Ovary (tissue), 9 donors: ENCODE measurements around the gene ARHGAP40. TPM values are rescaled to one million over a fixed set of nuclear protein-coding genes. Genes with fewer than 3 reads are reported as not detected.

Experiments
- DNase-seq, 5 donors: peaks; one replicate each; pipeline ENCODE4 v3.0.0-alpha.2; 2019 to 2020
- H3K27ac ChIP-seq, 2 donors: fragments of 200-600 bp; one replicate each; pipeline versions ENCODE4 v1.5.1 to v1.8.0; 2019 to 2022
- H3K27me3 ChIP-seq: fragments of 200-600 bp; one replicate; pipeline ENCODE4 v1.8.0; 2022
- H3K36me3 ChIP-seq: fragments of 200-600 bp; sonication (generic); one replicate; pipeline ENCODE4 v1.5.1; 2019
- H3K4me1 ChIP-seq: one replicate; pipeline ENCODE4 v1.8.1; 2013; ENCODE audit warnings: mild to moderate bottlenecking, moderate library complexity; ENCODE audit not compliant: insufficient read depth
- H3K4me3 ChIP-seq: fragments of 200-600 bp; sonication (generic); one replicate; pipeline ENCODE4 v1.5.1; 2017
- H3K9me3 ChIP-seq, 2 donors: fragments of 200-600 bp in 1 of 2; sonication (generic) in 1 of 2; one replicate each; pipeline versions ENCODE4 v1.5.1 to v1.8.1; 2013 to 2019; ENCODE audit warnings: mild to moderate bottlenecking in 1 of 2, moderate library complexity in 1 of 2
- EP300 ChIP-seq: sonication (generic); formaldehyde crosslinking; IDR thresholded peaks from one replicate; pipeline ENCODE4 v1.6.1; 2017; ENCODE audit warnings: antibody characterized with exemption
- POLR2A ChIP-seq: fragments of 450-650 bp; IDR thresholded peaks from one replicate; pipeline ENCODE4 v1.6.1; 2017; ENCODE audit warnings: antibody characterized with exemption, mild to moderate bottlenecking, moderate library complexity
- WGBS, 3 donors: extraction: QIAGEN DNeasy Blood & Tissue Kit in 1 of 3; methylation state at CpG; one replicate each; pipeline versions ENCODE4 v1.1.5 to v1.1.7; 2013 to 2017; 5-methylcytosine and 5-hydroxymethylcytosine counted together
- intact Hi-C, 4 donors: fragments of 100-400 bp; cut with DNase I; formaldehyde crosslinking; loops; one replicate each; pipeline versions ENCODE4 v1.11.0 to v1.15.1; 2022 to 2023
- polyA plus RNA-seq, 2 donors: library from polyadenylated mRNA; stranded (reverse); fragments of 200-250 nt in 1 of 2; fragments of 350-450 nt in 1 of 2; fragmentation: Illumina TruSeq in 1 of 2; extraction: RNeasy Lipid Tissue Mini Kit (QIAGEN cat#74804) in 1 of 2; gene quantifications; one replicate each; pipeline ENCODE4 v1.2.3, GENCODE V29; 2013 to 2014
- total RNA-seq, 7 donors: library from RNA; depleted of rRNA in 2 of 7; stranded (reverse); fragments of >200 nt in 2 of 7; fragmentation: NEBNext Ultra II Directional in 3 of 7; extraction: Animal tissue kit (Norgen Biotek cat#: 25700) in 3 of 7; gene quantifications; one replicate each; pipeline versions ENCODE4 v1.1.0 to v1.2.4, GENCODE V29; 2016 to 2023
- TF ChIP-seq, protein P1 (sequence below), 3 donors: fragments of 450-650 bp in 2 of 3; fragments of 200-600 bp in 1 of 3; IDR thresholded peaks; one replicate each; pipeline versions ENCODE4 v1.5.1 to v1.8.0; 2016 to 2022; ENCODE audit warnings: antibody characterized with exemption in 3 of 3, mild to moderate bottlenecking in 1 of 3
- donor health status: DM: no; HTN: no; CAD: no; lungs with moderate emphysema.
- donor health status: DM: no; HTN: no; CAD: no.
- donor health status: Bipolar disorder and iron deficiency.
- donor health status: DM: yes; HTN: yes; CAD: no.
- donor health status: DM: no; HTN: no; CAD: no.
- donor health status: DM: yes; HTN: yes; CAD: no.

ARHGAP40 gene
- total and polyA plus RNA-seq, 9 donors: not detected

DNA sequence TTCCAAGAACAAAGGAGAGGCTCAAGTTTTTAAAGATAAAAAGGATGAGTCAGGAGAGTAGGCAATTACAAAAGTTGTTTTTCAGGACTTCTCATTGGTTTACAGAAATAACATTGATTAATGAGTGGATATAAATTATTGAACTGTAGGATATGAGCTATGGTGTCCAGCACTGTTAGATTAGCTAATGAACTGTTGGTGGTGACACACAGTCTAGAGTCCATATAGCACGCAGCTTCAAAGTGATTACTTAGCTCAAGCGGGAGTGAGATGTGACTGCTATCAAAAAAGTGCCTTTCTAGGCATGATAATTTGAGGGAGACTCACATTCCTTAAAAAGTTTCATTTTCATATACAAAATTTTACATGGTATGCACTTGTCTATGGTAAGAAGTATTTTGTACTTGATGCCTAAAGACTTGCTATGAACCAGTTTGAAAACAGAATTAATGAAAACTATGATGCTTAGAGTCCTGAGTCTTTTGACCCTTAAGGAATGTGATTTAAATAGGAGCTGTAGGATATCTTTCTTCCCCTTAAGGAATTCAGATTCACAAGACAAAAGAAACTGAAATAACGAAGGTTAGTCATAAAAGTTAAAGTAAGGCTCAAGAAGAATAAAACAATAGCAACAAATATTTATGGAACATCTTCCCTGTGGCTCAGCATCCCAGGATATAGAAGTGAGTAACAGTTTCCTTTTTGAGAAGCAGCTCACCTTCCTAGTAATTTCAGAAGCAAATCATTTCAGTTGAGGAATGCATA lies 42.8 kb upstream of the ARHGAP40 start:
- intact Hi-C loops: no loop called here
- Histone ChIP-seq H3K36me3 (no peaks in the 10 kb centered on the region), H3K27me3 (no peaks in the 10 kb centered on the region), H3K4me3 (no peak overlapping the region), H3K9me3 (no peaks in the 10 kb centered on the region), H3K4me1 (no peaks in the 10 kb centered on the region), H3K27ac (no peak overlapping the region)
- TF ChIP-seq EP300: no peak
- no peak for TF ChIP-seq POLR2A
- TF ChIP-seq, protein P1, sequence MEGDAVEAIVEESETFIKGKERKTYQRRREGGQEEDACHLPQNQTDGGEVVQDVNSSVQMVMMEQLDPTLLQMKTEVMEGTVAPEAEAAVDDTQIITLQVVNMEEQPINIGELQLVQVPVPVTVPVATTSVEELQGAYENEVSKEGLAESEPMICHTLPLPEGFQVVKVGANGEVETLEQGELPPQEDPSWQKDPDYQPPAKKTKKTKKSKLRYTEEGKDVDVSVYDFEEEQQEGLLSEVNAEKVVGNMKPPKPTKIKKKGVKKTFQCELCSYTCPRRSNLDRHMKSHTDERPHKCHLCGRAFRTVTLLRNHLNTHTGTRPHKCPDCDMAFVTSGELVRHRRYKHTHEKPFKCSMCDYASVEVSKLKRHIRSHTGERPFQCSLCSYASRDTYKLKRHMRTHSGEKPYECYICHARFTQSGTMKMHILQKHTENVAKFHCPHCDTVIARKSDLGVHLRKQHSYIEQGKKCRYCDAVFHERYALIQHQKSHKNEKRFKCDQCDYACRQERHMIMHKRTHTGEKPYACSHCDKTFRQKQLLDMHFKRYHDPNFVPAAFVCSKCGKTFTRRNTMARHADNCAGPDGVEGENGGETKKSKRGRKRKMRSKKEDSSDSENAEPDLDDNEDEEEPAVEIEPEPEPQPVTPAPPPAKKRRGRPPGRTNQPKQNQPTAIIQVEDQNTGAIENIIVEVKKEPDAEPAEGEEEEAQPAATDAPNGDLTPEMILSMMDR (IDR thresholded peaks at IDR 0.05): no peak
- WGBS, 3 donors: 88 to 91% (median 89%) methylated on average over 3 of the region's 3 CpGs
- DNase-seq: no peak

DNA sequence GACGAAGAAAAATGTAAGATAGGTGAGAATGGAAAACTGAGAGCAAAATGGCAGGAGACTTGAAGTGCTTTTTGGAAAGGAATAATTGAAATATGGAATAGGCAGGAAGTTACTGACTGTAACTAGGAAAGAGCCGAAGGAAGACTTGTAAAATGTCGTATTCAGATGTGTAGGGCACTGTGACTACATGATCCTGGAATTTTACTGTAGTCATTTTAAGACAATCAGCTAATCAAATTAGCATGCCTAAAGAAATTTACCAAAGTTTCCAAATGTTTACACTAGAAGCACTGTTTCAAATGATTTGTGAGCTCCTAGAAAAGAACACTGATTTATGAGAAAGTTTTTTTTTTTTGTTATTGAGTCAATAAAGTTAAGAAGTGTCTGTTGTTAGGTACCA lies 41.8 kb upstream of the ARHGAP40 start:
- WGBS, 3 donors: 89 to 98% (median 96%) methylated on average over 3 of the region's 3 CpGs
- no peak overlapping the region for H3K27ac ChIP-seq
- no peaks in the 10 kb centered on the region for H3K36me3 ChIP-seq
- TF ChIP-seq EP300: no peak
- TF ChIP-seq POLR2A: no peak
- TF ChIP-seq, protein P1 (IDR thresholded peaks at IDR 0.05): no peak
- no peaks in the 10 kb centered on the region for H3K9me3 ChIP-seq
- no peak overlapping the region for H3K4me3 ChIP-seq
- H3K4me1 ChIP-seq: no peaks in the 10 kb centered on the region
- H3K27me3 ChIP-seq: no peaks in the 10 kb centered on the region
- intact Hi-C loops: loop anchor here in 1 of 4 donors (10.0 kb wide), 1 partner anchor 65 kb away; no protein-coding TSS in a partner anchor
- DNase-seq: no peak

DNA sequence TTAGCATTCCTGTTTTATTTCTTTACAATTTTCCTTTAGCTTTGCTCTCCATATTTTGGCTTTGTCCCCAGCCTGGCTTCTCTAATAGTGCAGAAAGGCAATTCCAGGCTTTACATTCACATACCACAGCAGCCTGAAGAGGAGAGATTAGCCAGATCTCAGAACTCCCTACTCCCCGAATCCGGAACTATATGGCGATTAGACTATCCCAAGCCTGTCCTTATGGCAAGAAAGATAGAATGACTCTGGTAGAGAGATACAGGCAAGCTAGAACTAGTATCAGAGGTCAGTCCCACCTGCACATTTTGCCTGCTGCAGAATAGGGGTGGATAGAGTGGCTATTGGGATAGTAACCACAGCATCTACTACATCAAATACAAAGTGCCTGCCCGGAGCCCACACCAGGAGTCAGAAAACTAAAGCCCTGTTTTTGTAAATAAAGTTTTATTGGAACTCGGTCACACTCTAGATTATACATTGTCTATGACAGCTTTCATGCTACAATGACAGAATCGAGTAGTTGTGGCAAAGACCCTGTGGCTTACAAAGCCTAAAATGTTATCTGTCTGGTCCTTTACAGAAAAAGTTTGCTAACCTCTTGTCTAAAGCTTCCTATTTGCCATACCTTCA lies 37.7 kb upstream of the ARHGAP40 start:
- Histone ChIP-seq H3K36me3 (no peaks in the 10 kb centered on the region), H3K27me3 (no peaks in the 10 kb centered on the region), H3K27ac (no peak overlapping the region), H3K4me3 (no peak overlapping the region), H3K9me3 (no peaks in the 10 kb centered on the region), H3K4me1 (no peaks in the 10 kb centered on the region)
- TF ChIP-seq, protein P1 (IDR thresholded peaks at IDR 0.05): no peak
- no peak for TF ChIP-seq EP300
- no peak for TF ChIP-seq POLR2A
- DNase-seq: no peak
- intact Hi-C loops: loop anchor here in 1 of 4 donors (10.0 kb wide), 1 partner anchor 61 kb away; no protein-coding TSS in a partner anchor
- 95 to 97% (median 95%) methylated on average over 6 of the region's 6 CpGs for WGBS, 3 donors

DNA sequence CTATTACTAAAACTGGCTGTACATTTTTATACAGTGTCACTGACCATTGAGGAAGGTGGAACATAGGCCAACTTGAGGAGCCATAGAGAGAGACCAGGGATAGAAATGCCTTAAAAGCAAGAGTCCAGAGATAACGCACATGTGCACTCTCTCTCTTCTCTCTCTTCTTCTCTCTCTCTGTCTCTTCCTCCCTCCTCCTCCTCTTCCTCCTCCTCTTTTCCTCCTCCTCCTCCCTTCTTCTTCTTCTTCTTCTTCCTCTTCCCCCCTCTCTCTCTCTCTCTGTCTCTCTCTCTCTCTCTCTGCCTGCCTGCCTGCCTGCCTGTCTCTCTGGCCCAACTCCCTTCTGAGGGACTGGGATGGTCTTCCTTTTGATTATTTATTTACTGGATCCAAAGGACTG lies 36.9 kb upstream of the ARHGAP40 start:
- TF ChIP-seq POLR2A (no peak), EP300 (no peak)
- TF ChIP-seq, protein P1 (IDR thresholded peaks at IDR 0.05): no peak
- intact Hi-C loops: loop anchor here in 1 of 4 donors (10.0 kb wide), 1 partner anchor 60 kb away; no protein-coding TSS in a partner anchor

More for the DNA sequence above, 36.9 kb upstream of the ARHGAP40 start:
- Histone ChIP-seq H3K9me3 (no peaks in the 10 kb centered on the region), H3K4me1 (no peaks in the 10 kb centered on the region), H3K27ac (no peak overlapping the region), H3K36me3 (no peaks in the 10 kb centered on the region), H3K4me3 (no peak overlapping the region), H3K27me3 (no peaks in the 10 kb centered on the region)
- DNase-seq: no peak
- 91 to 95% (median 92%) methylated on average over 1 of the region's 1 CpG for WGBS, 3 donors
